ENCODE data around the gene MYO16.

- TF ChIP-seq CTCF (IDR thresholded peaks at IDR 0.05) (no peak), ZFX (IDR thresholded peaks at IDR 0.05; ENCODE audit: borderline replicate concordance) (no peak)
These were observed 112.5 kb downstream of the MYO16 start for GRCh38 chr13:108741930-108742329.
